GM18868 (cell line): ENCODE data around the gene TRIM74.
"Not testable (repeated sequence)": the region's sequence is repeated elsewhere in the genome, so short reads cannot be mapped to it uniquely, and the experiment has no call there.

Experiments used
- ATAC-seq: cut with Tn5 transposase; IDR thresholded peaks from one replicate; pipeline ENCODE4 v1.9.1; 2021; ENCODE audit warnings: mild to moderate bottlenecking, moderate library complexity; ENCODE audit not compliant: unreplicated experiment

TRIM74 gene

DNA sequence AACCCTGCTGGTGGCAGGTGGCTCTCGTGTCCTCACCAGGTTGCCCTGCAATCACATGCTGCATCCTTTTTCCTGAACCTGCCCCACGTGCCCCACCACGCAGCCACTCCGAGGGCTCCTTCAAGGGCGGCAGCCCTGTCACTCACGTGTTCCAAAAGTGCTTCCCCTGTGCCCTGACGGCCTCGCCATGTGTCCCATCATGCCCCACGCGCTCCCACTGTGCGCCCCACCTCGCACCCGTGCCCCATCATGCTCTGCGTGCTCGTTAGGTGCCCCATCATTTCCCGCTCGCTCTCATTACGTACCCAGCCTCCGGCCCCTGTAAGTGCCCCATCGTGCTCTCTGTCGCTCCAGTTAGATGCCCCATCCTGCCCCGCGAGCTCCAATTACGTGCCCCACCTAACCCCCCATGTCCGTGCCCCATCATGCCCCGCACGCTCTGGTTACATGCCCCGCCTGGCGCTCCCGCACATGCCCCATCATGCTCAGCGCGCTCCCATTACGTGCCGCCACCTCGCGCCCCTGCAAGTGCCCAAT, at the start of gene TRIM74:
TSS of gene TRIM74 (minus strand) at position 487 of the 537 bp plus-strand sequence. CDS start 3,309 bp downstream, outside the sequence.
- ATAC-seq: not testable (repeated sequence)

DNA sequence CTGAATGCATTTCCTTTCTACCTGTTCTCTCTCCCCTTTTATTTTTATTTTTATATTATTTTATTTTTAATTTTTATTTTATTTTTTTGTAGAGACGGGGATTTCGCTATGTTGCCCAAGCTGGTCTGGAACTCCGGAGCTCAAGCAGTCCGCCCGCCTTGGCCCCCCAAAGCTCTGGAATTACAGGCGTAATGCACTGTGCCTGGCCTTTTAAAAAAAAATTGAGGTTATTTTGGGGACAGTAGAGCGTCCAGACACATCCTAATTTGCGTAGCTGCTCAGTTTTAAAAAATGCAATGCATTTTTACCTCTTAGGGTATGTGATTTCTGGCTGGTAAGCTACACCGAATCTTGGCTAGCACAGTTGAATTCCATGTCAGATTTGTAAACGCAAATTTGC, 37.2 kb upstream of the TRIM74 start:
- not testable (repeated sequence) for ATAC-seq

DNA sequence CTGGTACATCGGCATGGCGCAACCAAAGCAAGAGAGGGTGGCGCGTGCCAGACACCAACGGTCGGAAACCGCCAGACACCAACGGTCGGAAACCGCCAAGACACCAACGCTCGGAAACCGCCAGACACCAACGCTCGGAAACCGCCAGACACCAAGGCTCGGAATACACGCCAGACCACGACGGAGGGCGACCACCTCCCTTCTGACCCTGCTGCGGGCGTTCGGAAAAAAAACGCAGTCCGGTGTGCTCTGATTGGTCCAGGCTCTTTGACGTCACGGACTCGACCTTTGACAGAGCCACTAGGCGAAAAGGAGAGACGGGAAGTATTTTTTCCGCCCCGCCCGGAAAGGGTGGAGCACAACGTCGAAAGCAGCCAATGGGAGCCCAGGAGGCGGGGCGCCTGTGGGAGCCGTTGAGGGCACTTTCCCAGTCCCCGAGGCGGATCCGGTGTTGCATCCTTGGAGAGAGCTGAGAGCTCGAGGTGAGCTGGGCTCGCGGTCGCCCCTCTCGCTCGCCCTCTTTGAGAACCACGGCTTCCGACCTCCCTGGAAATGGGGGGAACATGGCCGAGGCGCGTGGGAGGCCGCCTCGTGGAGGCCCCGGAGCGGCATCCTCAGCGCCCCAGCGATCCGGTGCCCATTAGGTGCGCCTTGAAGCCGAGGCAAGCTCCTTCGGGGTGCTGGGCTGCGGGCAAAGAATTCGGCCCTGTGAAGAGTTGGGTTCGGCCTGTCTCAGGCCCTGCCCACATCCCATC, 36.6 kb upstream of the TRIM74 start:
- ATAC-seq: peak; percentile 78

DNA sequence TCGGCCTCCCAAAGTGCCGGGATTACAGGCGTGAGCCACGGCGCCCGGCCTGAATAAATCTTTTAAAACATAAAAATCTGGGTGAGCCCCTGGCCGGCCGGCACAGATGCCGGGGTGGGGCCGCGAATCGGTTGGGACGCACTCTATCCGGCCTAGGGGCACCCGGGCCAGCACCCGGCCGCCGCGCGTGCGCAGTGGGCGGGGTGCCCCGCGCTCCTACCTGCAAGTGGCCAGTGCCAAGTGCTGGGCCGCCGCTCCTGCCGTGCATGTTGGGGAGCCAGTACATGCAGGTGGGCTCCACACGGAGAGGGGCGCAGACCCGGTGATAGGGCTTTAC, 36.1 kb upstream of the TRIM74 start:
- peak; percentile 83 for ATAC-seq

DNA sequence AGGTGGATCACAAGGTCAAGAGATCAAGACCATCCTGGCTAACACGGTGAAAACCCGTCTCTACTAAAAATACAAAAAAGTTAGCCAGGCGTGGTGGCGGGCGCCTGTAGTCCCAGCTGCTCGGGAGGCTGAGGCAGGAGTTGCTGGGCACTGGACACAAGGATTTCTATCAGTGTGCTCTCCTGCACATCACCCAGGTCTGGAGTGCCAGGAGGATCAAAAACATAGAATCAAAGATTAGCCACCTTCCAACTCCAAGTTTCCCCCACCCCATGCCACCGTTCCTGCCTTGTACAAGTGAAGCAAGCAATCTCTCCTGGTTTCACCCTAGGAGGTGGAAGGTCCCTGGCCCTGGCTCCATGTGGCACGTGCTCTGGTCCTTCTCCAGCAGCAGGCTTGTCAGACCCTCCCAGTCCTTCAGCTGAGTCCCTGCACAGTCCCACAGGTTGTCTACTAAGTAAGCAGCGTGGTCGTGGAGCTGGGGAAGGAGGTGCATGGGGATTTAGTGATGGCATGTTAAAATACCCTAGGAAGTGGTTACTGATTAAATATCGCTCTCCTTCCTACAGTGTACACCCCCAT, 28.7 kb upstream of the TRIM74 start:
- ATAC-seq: not testable (repeated sequence)

DNA sequence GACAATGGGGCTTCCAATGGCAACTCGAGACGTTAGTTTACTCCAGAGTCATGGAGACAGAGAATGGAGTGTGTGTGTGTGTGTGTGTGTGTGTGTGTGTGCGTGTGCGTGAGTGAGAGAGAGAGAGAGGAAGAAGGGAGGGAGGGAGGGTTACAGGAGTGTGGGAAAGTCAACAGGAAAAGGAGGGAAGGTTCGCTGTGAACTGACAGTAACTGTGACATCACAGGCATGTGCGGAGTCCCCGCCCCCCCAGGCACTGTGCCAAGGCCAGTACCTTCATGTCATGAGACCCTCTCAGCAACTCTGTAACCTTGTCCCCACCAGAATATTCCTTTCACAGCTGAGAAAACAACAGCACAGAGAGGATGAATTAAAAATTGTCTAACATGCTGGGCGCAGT, 28.2 kb upstream of the TRIM74 start:
- ATAC-seq: not testable (repeated sequence)

DNA sequence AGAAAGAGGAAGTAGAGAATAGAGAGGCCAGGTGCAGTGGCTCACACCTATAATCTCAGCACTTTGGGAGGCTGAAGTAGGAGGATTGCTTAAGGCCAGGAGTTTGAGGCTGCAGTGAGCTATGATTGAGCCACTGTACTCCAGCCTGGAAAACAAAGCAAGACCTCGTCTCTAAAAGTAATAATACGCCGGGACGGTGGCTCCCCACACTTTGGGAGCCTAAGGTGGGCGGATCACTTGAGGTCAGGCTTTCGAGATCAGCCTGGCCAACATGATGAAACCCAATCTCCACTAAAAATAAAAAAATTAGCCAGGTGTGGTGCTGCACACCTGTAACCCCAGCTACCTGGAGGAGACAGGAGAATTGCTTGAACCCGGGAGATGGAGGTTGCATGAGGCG, 26.2 kb upstream of the TRIM74 start:
- ATAC-seq: not testable (repeated sequence)

DNA sequence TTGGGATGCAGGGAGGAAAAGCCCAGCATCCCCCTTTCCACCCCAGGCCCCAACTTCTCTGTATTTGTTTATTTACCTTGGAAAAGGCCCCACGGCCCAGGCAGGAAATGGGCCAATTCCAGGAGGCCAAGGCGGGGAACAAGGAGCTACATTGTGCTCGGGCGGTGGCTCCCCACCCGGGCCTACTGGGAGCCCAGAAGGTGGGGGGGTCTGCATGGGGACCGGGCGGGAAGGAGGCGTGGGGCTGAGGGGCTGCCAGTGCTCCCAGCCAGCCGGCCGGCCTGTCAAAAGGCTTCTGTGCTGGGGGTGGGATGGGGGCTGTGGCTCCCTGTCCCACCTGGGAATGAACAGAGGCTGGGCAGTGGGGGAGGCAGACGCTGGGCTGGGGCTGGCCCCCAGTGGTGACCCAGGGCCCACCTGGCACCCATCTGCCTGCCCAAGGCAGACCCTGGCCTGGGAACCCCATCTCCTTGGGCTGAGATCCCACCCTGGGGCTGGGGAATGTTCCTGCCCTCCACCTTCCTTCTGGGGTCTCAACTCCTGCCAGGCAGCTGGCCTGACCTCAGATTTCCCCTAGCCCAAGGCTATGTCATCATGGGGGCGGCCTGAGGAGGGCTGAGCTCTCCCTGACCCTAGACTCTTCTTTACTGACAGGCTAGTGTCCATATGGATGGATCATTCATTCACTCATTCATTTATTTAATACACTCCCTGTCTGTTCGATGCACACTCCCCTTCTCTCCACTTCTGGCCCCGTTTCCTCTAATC, 21.1 kb upstream of the TRIM74 start:
- not testable (repeated sequence) for ATAC-seq

DNA sequence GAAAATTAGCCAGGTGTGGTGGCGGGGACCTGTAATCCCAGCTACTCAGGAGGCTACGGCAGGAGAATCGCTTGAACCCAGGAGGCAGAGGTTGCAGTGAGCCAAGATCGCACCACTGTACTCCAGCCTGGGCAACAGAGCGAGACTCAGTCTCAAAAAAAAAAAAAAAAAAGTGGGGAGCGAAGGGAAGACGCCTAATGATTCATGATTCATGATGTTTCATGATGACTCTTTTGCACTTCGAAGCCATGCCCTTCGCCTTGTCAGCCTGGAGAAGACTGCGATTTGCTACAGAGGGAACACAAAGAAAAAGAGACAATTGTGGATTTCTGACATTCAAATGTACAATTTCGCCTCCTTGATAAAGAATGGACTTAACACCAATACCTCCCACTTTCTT, 12.8 kb upstream of the TRIM74 start:
- ATAC-seq: not testable (repeated sequence)

DNA sequence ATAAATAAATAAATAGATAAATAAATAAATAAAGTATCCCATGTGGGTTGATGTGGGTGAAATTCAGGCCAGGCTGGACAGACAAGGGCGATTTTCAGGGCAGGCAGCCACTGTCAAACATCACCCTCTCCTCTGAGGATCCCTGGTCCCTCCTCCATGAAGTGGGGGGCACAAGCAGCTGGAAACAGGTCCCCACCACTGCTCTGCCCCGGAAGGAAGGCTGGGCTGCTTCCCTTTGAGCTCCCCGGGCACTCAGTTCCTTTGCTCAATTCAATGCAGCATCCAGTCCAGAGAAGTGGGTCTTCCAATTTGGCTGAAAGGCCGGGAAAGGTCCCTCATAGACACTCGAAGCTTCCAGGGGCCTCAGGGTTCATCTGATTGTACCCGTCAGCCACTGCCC, 11.1 kb upstream of the TRIM74 start:
- ATAC-seq: not testable (repeated sequence)

DNA sequence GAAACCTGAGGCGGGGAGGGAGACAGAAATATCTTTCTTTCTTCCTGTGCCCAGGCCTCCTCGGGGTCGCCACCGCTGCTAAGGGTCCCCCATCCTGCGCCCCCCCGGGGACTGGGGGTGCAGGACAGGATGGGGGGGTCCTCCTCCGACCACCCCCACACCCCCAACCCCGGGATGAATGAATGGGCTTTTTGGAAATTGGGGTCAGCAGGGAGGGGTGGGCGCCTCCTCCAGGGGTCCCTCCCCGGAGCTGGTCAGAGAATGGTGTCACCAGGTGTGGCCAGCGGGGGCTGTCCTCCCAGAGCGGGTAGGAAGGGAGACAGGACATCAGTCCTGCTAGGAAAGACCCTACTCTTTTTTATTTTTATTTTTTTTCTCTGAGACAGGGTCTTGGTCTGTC, 7.2 kb upstream of the TRIM74 start:
- not testable (repeated sequence) for ATAC-seq

DNA sequence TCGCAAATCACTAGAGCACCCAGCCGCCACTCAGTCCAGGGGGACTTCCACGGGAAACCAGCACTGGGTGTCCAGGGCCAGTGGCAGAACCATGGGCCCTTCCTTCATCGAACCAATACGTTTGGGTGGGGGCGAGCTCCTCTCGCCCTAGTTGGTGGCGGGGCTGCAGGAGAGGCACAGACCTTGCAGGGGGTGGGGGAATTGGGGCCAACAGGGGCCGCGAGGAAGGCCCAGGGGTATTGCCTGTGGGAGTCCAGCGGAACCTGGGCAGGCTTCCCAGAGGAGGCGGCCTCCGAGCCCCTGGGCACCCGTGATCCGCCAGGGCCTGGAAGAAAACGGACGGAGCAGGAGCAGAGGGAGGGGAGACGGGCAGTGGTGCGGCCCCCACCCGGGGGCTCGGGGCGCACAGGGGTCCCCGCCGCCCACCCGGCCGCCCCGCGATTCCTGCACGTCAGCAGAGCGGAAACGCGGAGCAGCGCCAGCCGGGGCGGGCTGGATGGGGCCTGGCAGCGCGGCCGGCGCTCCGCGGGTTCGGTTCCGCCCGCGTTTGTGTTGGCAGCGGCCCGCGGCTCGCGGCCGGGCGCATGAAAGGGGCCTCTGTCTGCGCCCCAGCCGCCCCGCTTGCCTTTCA, 6.5 kb upstream of the TRIM74 start:
- ATAC-seq: not testable (repeated sequence)

DNA sequence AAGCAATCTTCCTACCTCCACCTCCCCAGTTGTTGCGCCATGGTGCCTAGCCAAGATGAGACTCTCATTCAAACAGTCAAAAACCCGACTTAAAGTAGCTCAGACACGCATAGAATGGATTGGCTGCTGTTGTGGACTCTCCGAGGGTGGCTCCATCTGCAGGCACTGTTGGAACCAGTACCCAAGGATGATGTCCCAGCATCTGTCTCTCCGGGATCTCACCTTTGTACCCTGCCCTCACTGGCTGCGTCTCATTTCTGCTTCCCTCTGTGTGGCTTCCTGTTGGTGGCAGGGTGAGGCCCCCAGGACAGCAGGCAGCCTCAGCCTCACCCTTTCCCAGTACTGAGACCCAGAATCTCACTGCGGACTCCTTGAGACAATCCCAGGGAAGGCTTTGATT, 5.5 kb upstream of the TRIM74 start:
- ATAC-seq: not testable (repeated sequence)

DNA sequence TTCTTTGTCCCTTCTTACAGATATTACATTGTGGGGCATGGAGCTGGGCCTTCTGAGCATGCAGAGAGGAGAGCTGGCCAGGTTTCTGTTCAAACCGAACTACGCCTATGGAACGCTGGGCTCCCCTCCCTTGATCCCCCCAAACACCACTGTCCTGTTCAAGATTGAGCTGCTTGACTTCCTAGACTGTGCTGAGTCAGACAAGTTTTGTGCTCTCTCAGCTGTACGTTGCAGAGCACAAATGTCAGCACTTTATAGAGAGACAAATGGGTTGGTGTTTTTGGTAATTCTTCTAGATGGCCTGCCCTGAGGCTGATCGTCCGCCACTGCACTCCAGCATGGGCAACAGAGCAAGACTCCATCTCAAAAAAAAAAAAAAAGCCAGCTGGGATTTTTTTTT, 2.2 kb upstream of the TRIM74 start:
- not testable (repeated sequence) for ATAC-seq

DNA sequence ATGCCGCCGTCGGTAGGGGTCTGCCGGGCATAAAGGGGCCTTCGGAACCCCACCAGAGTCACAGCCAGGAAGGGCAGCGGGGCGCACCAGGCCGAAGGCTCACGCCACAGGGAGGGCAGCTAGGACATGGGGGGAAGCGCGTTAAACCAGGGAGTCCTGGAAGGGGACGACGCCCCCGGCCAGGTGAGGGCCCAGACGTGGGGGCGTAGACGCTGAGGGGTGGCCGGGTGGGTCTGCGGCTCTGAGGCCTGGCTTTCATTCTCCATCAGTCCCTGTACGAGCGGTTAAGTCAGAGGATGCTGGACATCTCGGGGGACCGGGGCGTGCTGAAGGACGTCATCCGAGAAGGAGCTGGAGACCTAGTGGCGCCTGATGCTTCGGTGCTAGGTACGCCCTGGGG, 422 bp upstream of the TRIM74 start:
- not testable (repeated sequence) for ATAC-seq

DNA sequence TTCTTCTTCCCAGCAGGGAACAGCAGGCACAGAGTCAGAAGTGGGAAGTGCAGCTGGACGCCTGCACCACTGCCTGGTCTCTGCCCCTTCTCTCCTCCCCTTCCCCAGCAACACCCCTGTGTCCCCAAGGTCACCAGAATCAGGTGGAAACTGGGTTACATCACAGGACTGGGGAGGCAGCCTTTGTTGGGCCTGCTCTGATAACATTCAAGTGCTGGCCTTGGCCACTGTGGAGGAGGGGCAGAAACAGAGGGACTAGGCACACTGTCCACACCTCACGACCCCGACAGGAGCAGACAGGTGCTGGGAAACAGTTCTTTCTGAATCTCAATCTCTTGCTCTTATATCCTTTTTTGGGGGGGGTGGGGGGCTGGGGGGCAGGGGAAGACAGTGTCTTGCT, 2.4 kb downstream of the TRIM74 start:
- ATAC-seq: not testable (repeated sequence)

DNA sequence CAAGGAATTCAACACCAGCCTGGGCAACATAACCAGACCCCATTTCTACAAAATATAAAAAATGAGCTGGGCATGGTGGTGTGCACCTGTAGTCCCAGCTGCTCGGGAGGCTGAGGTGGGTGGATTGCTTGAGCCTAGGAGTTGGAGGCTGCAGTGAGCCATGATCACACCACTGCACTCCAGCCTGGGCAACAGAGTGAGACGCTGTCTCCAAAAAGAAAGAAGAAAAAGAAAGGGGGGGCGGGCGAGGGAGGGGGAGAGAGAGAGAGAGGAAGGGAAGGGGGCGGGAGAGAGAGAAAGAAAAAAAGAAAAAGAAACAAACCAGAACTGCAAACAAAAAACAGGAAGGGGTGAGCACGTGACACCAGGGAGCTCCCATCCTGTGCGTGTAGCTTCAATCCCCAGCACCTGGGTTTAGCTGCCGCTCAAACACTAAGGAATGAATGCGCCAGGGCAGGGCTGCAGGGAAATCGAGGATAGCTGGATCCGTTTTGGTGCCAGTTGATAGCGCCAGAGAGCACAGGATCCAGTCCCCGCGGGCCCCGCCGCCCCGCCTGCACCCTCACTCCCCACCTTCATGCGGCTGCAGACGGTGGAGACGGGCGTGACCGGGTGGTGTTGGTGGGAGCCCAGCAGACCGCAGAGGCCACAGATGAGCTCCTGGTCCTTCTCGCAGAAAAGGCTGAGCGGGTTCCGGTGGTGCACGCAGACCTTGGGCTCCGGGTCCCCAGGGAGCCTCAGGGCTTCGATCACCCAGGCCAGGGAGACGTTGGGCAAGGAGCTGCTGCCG, 3.9 kb downstream of the TRIM74 start:
- peak; percentile 67 for ATAC-seq

DNA sequence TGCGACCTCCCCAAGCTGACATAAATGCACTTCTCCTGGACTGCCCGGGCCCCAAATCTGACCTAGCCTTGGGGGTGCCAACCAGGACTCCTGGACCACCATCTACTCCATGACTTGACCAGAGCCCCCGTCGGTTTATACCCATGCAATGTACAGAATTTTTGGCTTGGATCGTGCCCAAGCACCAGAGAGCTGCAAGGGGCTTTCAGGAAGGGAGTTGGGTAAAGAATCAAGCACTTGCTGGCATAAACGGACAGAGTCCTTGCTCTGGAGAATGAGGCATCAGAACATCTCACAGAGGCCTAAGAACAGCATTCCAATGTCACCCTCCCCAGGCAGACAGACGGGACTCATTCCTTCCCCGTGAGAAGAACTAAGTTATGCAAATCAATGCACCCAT, 6.2 kb downstream of the TRIM74 start:
- ATAC-seq: not testable (repeated sequence)

DNA sequence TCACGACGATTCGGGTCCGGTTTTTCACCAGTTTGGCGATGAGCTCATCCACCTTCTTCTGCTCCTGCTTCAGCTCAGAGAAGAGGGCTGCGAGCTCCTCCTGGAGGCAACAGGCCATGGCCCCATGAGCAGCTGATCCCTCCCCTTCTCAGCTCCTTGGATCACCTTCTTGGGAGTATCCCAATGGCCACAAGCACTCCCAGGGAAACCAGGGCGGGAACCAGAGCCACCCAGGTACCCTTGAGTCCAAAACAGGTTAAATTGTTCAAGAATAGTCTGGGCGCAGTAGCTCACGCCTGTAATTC, 8.0 kb downstream of the TRIM74 start:
- ATAC-seq: not testable (repeated sequence)

DNA sequence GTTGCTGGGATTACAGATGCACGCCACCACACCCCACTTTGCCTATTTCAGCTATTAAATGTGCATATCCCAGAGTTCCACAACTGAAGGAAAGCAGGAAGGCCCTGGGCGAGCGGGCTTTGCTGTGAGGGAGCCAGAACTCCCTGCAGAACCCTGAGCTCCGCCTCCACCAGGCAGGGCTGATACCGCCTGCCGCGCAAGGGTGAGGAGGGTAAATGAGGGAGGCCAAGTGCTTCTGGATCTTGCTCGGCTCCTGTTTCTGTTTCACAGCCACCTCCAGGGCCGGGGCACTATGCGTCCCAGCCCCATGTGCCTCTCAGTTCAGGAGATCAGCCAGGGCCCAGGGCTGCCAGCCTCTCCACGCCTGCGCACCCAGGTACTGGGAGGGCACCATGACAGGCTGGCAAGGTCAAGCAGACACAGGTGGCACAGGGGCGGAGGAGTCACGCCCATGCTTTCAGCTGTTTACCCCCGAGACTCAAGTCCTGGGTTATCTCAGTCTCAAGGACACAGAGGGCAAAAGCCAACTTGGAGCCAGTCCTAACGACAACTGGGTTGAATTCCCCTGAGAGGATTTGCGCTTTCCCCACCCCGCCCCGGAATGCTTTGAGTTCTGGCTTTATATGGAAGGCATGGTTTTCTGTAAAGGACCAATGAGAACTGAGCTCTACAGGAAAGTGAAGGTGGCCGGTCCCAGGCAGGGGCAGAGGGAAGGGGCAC, 8.5 kb downstream of the TRIM74 start:
- ATAC-seq: not testable (repeated sequence)
